Adrenal gland (tissue), 12 donors: ENCODE measurements around the gene CBR4. TPM values are rescaled to one million over a fixed set of nuclear protein-coding genes. Genes with fewer than 3 reads are reported as not detected.
A peak's percentile ranks its signal among the peaks of the same experiment; 100 is the strongest.

Experiments
- DNase-seq, 7 donors: peaks; one replicate each; pipeline ENCODE4 v3.0.0-alpha.2; 2019 to 2020
- H3K27ac ChIP-seq, 5 donors: fragments of 200-600 bp; sonication (generic) in 4 of 5; 1 replicate in 3 of 5; 2 replicates in 2 of 5; pipeline versions ENCODE4 v1.5.1 to v1.8.0; 2016 to 2020; ENCODE audit warnings: mild to moderate bottlenecking in 1 of 5
- H3K27me3 ChIP-seq: fragments of 200-600 bp; 2 replicates; pipeline ENCODE4 v1.8.0; 2021
- H3K36me3 ChIP-seq, 2 donors: fragments of 200-600 bp; replicated peaks in 1 of 2; 1 replicate in 1 of 2; 2 replicates in 1 of 2; pipeline versions ENCODE4 v1.5.1 to v1.8.0; 2018 to 2022
- H3K4me1 ChIP-seq, 2 donors: fragments of 200-600 bp; replicated peaks in 1 of 2; 1 replicate in 1 of 2; 2 replicates in 1 of 2; pipeline versions ENCODE4 v1.5.1 to v1.8.0; 2018 to 2021
- H3K4me3 ChIP-seq, 4 donors: fragments of 200-600 bp; sonication (generic) in 3 of 4; one replicate each; pipeline ENCODE4 v1.5.1; 2016 to 2018
- H3K9me3 ChIP-seq, 3 donors: fragments of 200-600 bp; sonication (generic) in 1 of 3; replicated peaks in 1 of 3; 1 replicate in 2 of 3; 2 replicates in 1 of 3; pipeline versions ENCODE4 v1.5.1 to v1.8.0; 2016 to 2021
- POLR2A ChIP-seq, 2 donors: fragments of 450-650 bp; IDR thresholded peaks; one replicate each; pipeline ENCODE4 v1.6.1; 2017; ENCODE audit warnings: antibody characterized with exemption in 2 of 2, mild to moderate bottlenecking in 2 of 2, moderate library complexity in 1 of 2
- WGBS, 4 donors: extraction: QIAGEN DNeasy Blood & Tissue Kit in 2 of 4; methylation state at CpG; one replicate each; pipeline versions ENCODE4 v1.1.5 to v1.1.7; 2013 to 2017; 5-methylcytosine and 5-hydroxymethylcytosine counted together
- intact Hi-C, 2 donors: fragments of 100-400 bp; cut with DNase I; formaldehyde crosslinking; loops; one replicate each; pipeline versions ENCODE4 v1.14.1 to v1.15.0; 2022 to 2023
- polyA plus RNA-seq, 3 donors: library from polyadenylated mRNA; stranded (reverse); fragments of 200-250 nt in 2 of 3; fragments of 350-450 nt in 1 of 3; fragmentation: Illumina TruSeq in 1 of 3; extraction: RNeasy Lipid Tissue Mini Kit (QIAGEN cat#74804) in 1 of 3; gene quantifications; one replicate each; pipeline ENCODE4 v1.2.3, GENCODE V29; 2013 to 2014
- total RNA-seq, 9 donors: library from RNA; depleted of rRNA in 4 of 9; stranded (reverse); fragments of >200 nt in 4 of 9; fragments of 120-200 nt in 1 of 9; fragmentation: NEBNext Ultra II Directional in 1 of 9; extraction: Animal tissue kit (Norgen Biotek cat#: 25700) in 1 of 9; gene quantifications; one replicate each; pipeline versions ENCODE4 v1.1.0 to v1.2.4, GENCODE V29; 2013 to 2023
- TF ChIP-seq, protein P1 (sequence below), 6 experiments: fragments of 450-650 bp in 4 of 6; fragments of 200-600 bp in 2 of 6; sonication (generic) in 1 of 6; IDR thresholded peaks; 1 replicate in 5 of 6; 2 replicates in 1 of 6; pipeline versions ENCODE4 v1.5.1 to v1.8.0; 2016 to 2021; ENCODE audit warnings: antibody characterized with exemption in 6 of 6, mild to moderate bottlenecking in 2 of 6, moderate library complexity in 1 of 6
- donor health status: healthy with polysubstance abuse.
- donor health status: Bipolar disorder and iron deficiency.
- donor health status: DM: yes; HTN: yes; CAD: no.
- donor health status: DM: no; HTN: no; CAD: no.
- donor health status: DM: no; HTN: no; CAD: no.
- donor health status: DM: yes; HTN: yes; CAD: no.

Gene CBR4
- total and polyA plus RNA-seq, 12 donors: 9.6 to 34.6 (median 20.7) TPM

DNA sequence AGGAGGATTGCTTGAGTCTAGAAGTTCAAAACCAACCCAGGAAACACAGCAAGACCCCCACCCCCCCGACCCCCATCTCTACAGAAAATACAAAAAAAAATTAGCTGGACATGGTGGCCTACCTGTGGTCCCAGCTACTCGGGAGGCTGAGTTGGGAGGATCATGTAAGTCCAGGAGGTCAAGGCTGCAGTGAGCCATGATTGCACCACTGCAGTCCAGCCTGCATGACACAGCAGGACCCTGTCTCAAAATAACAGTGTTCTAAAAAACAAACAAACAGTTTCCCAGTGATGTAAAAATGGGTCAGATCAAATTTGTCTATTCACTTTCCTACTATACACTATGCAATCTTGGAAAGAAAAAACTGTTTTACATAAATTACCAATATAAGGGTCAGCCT lies 2.0 kb upstream of the CBR4 start:
- 53 to 80% (median 60%) methylated on average over 2 of the region's 2 CpGs for WGBS, 4 donors
- intact Hi-C loops: no loop called here
- Histone ChIP-seq H3K27ac (no peak overlapping the region), H3K4me1 (peaks cover 14 to 21% of the 10 kb centered on the region in 2 donors), H3K36me3 (no peaks in the 10 kb centered on the region), H3K9me3 (no peaks in the 10 kb centered on the region), H3K27me3 (no peaks in the 10 kb centered on the region), H3K4me3 (no peak overlapping the region)
- TF ChIP-seq, protein P1, sequence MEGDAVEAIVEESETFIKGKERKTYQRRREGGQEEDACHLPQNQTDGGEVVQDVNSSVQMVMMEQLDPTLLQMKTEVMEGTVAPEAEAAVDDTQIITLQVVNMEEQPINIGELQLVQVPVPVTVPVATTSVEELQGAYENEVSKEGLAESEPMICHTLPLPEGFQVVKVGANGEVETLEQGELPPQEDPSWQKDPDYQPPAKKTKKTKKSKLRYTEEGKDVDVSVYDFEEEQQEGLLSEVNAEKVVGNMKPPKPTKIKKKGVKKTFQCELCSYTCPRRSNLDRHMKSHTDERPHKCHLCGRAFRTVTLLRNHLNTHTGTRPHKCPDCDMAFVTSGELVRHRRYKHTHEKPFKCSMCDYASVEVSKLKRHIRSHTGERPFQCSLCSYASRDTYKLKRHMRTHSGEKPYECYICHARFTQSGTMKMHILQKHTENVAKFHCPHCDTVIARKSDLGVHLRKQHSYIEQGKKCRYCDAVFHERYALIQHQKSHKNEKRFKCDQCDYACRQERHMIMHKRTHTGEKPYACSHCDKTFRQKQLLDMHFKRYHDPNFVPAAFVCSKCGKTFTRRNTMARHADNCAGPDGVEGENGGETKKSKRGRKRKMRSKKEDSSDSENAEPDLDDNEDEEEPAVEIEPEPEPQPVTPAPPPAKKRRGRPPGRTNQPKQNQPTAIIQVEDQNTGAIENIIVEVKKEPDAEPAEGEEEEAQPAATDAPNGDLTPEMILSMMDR (IDR thresholded peaks at IDR 0.05): no peak
- no peak for TF ChIP-seq POLR2A (IDR thresholded peaks at IDR 0.05)
- no peak for DNase-seq

DNA sequence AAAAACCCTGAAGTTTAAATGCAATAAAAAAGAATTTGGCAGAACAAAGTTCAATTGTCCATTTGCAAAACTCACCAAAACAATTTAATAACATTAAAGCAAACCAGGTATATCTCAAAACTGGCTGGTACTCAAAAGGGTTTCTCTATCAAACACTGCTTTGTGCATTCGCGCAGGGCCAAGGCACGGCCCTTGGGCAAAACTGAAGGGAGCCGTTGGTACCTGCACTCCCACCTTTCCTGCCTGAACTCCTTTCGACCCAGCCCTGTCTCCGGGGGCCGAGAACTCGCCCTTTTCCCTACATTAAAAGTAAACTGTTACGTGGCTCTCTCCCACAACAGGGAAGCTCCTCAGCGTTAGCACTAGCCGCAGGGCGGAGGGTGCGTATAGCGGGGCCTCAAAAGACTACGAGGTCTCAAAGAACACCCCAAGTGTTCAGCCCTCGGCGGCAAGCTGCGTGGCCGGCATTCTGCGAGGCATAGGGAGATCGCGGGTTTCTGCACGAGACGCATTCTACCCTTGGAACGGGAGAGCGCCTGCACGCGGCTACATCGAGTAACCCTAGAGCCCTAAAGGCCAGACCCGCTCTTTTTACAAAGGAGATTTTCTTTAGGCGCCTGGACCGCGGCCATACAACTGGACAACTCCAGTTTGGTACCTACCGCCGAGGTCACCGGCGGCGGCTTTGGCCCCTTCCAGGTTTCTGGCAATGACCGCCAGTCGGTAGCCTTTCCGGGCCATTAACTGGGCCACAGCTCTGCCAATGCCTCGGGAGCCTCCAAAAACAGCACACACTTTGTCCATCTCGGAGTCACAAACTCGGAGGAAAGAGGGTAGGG lies 550 bp downstream of the CBR4 start:
- H3K27me3 ChIP-seq: no peaks in the 10 kb centered on the region
- no peaks in the 10 kb centered on the region for H3K9me3 ChIP-seq
- H3K4me1 ChIP-seq: peaks cover 14 to 38% of the 10 kb centered on the region in 2 donors
- H3K27ac ChIP-seq: peak overlapping the region; percentile 67 to 92 (median 74)
- no peaks in the 10 kb centered on the region for H3K36me3 ChIP-seq
- intact Hi-C loops: no loop called here
- no peak for TF ChIP-seq POLR2A (IDR thresholded peaks at IDR 0.05)
- TF ChIP-seq, protein P1 (IDR thresholded peaks at IDR 0.05): peak in 1 of 6 experiments; percentile 59
- peak overlapping the region; percentile 1 to 83 (median 34) for H3K4me3 ChIP-seq
- peak; percentile 65 to 85 (median 72) for DNase-seq
- 0 to 1% (median 0%) methylated on average over 26 to 44 of the region's 44 CpGs for WGBS, 4 donors

DNA sequence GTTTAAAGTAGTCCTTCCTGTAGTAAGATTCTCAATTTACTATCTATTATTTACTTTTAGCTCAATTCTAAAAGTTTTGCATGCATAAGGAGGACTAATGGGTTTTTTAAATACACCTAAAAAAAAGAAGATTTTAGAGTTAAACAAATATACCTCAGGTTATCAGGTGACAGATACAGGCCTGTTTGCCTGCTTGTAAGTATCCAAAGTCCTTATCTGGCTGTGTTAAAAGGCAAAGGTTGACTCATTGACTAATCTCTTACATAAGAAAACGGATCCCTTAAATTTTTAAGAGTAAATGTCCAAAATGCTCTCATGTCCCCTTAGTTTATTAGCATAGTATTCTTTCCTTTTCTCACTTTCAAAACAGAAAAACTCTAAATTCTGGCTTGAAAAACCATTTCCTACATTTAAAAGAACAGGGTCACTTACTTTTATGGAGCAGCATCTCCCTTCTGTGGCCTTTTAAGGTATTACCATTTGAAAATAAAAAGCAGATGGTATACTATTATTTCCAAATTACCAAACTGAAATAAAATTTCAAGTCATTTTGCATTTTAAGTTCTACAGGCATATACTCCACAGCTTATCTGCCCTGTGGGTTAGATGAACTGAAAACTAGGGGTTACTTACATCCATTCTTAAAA lies 4.5 kb downstream of the CBR4 start:
- no peak for TF ChIP-seq POLR2A (IDR thresholded peaks at IDR 0.05)
- TF ChIP-seq, protein P1 (IDR thresholded peaks at IDR 0.05): peak in 5 of 6 experiments; percentile 10 to 49 (median 37)
- Histone ChIP-seq H3K36me3 (peaks cover 0 to 9% of the 10 kb centered on the region in 2 donors), H3K9me3 (no peaks in the 10 kb centered on the region), H3K27me3 (no peaks in the 10 kb centered on the region), H3K27ac (no peak overlapping the region), H3K4me1 (peaks cover 14 to 38% of the 10 kb centered on the region in 2 donors), H3K4me3 (no peak overlapping the region)
- intact Hi-C loops: no loop called here
- no peak for DNase-seq
- WGBS, 4 donors: 24 to 32% (median 29%) methylated on average over 1 of the region's 1 CpG

DNA sequence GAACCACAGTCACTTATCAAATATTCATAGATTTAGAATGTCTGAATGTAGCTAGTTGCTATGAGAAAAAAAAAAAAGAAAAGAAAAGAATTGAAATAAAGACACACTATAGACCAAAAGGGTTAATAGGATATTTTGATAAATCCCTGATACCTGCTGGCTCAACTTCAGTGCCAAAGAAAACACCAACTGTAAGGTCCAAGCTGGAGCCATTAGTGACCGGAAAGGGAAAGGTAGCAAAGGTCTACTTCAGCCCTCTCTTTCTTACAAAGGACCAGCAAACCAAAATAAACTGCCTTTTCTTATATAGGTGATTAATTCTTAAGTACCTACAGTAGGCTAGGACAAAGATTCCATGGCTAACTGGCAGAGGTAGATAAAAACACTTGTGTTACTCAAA lies 9.7 kb downstream of the CBR4 start:
- DNase-seq: no peak
- intact Hi-C loops: no loop called here
- Histone ChIP-seq H3K9me3 (no peaks in the 10 kb centered on the region), H3K27me3 (no peaks in the 10 kb centered on the region), H3K36me3 (peaks cover 0 to 9% of the 10 kb centered on the region in 2 donors), H3K4me3 (no peak overlapping the region), H3K27ac (no peak overlapping the region), H3K4me1 (peaks cover 0 to 11% of the 10 kb centered on the region in 2 donors)
- no peak for TF ChIP-seq POLR2A (IDR thresholded peaks at IDR 0.05)
- TF ChIP-seq, protein P1 (IDR thresholded peaks at IDR 0.05): no peak
- 92 to 100% (median 97%) methylated on average over 1 of the region's 1 CpG for WGBS, 4 donors
